Large intestine (tissue), 3 donors: Measurements from ENCODE around the gene NDUFB5. TPM values are rescaled to one million over a fixed set of nuclear protein-coding genes. Genes with fewer than 3 reads are reported as not detected.

Experiments
- DNase-seq, 2 donors: peaks; one replicate each; pipeline versions ENCODE4 v3.0.0 to v3.0.0-alpha.2; 2013
- H3K27ac ChIP-seq: one replicate; pipeline ENCODE4 v1.5.1; 2013; ENCODE audit warnings: low read length
- H3K27me3 ChIP-seq: 2 replicates; pipeline ENCODE4 v1.6.1; 2013; ENCODE audit warnings: low read length; ENCODE audit not compliant: control insufficient read depth, insufficient read depth
- H3K36me3 ChIP-seq: 2 replicates; pipeline ENCODE4 v1.6.1; 2013; ENCODE audit warnings: low read length; ENCODE audit not compliant: control insufficient read depth, insufficient read depth
- H3K4me1 ChIP-seq: one replicate; pipeline ENCODE4 v1.6.1; 2013; ENCODE audit warnings: low read length; ENCODE audit not compliant: control insufficient read depth, insufficient read depth
- H3K4me3 ChIP-seq: one replicate; pipeline ENCODE4 v1.5.1; 2013; ENCODE audit warnings: low read length
- H3K9me3 ChIP-seq: one replicate; pipeline ENCODE4 v1.6.1; 2013; ENCODE audit warnings: mild to moderate bottlenecking, low read depth, low read length, moderate library complexity; ENCODE audit not compliant: control insufficient read depth
- WGBS: methylation state at CpG from one replicate; pipeline ENCODE4 v1.1.5; 2013; ENCODE audit warnings: low lambda C conversion rate; ENCODE audit not compliant: insufficient coverage; 5-methylcytosine and 5-hydroxymethylcytosine counted together
- polyA plus RNA-seq: library from polyadenylated mRNA; unstranded; fragments of 120-200 nt; gene quantifications from one replicate; pipeline ENCODE4 v1.2.1, GENCODE V29; 2013

Gene NDUFB5
- polyA plus RNA-seq, 1 donor = 148 TPM

GRCh38 chr3:179655236-179655635, 50.6 kb downstream of the NDUFB5 start:
- Histone ChIP-seq H3K4me1 (no peaks in the 10 kb centered on the region), H3K27me3 (peaks cover 2% of the 10 kb centered on the region), H3K9me3 (peaks cover 2% of the 10 kb centered on the region), H3K36me3 (no peaks in the 10 kb centered on the region), H3K4me3 (no peak overlapping the region), H3K27ac (no peak overlapping the region)
- WGBS = no CpG with 5 or more reads among the region's 2 CpGs
- DNase-seq = no peak

GRCh38 chr3:179658606-179659005, 54.0 kb downstream of the NDUFB5 start:
- H3K4me3 ChIP-seq = no peak overlapping the region
- no peak overlapping the region for H3K27ac ChIP-seq
- WGBS = no CpG with 5 or more reads among the region's 2 CpGs
- no peak for DNase-seq
- no peaks in the 10 kb centered on the region for H3K27me3 ChIP-seq
- no peaks in the 10 kb centered on the region for H3K9me3 ChIP-seq
- H3K4me1 ChIP-seq = no peaks in the 10 kb centered on the region
- H3K36me3 ChIP-seq = no peaks in the 10 kb centered on the region

GRCh38 chr3:179660872-179661271, 56.3 kb downstream of the NDUFB5 start:
- no peak overlapping the region for H3K4me3 ChIP-seq
- H3K27me3 ChIP-seq = no peaks in the 10 kb centered on the region
- no peaks in the 10 kb centered on the region for H3K4me1 ChIP-seq
- H3K27ac ChIP-seq = no peak overlapping the region
- no peaks in the 10 kb centered on the region for H3K9me3 ChIP-seq
- DNase-seq = no peak
- H3K36me3 ChIP-seq = no peaks in the 10 kb centered on the region
- WGBS = 100% methylated on average over 1 of the region's 3 CpGs

GRCh38 chr3:179661777-179662176, 57.2 kb downstream of the NDUFB5 start:
- no CpG with 5 or more reads among the region's 4 CpGs for WGBS
- Histone ChIP-seq H3K36me3 (no peaks in the 10 kb centered on the region), H3K27me3 (no peaks in the 10 kb centered on the region), H3K27ac (no peak overlapping the region), H3K4me3 (no peak overlapping the region), H3K9me3 (no peaks in the 10 kb centered on the region), H3K4me1 (no peaks in the 10 kb centered on the region)
- no peak for DNase-seq

- DNase-seq = no peak
- no peak overlapping the region for H3K27ac ChIP-seq
- no peaks in the 10 kb centered on the region for H3K4me1 ChIP-seq
- H3K36me3 ChIP-seq = no peaks in the 10 kb centered on the region
- H3K27me3 ChIP-seq = no peaks in the 10 kb centered on the region
- no peaks in the 10 kb centered on the region for H3K9me3 ChIP-seq
- WGBS = 83% methylated on average over 1 of the region's 1 CpG
- H3K4me3 ChIP-seq = no peak overlapping the region
These were observed 58.5 kb downstream of the NDUFB5 start for GRCh38 chr3:179663093-179663492.

- DNase-seq = no peak
- Histone ChIP-seq H3K4me1 (no peaks in the 10 kb centered on the region), H3K36me3 (no peaks in the 10 kb centered on the region), H3K27ac (no peak overlapping the region), H3K27me3 (no peaks in the 10 kb centered on the region), H3K9me3 (no peaks in the 10 kb centered on the region), H3K4me3 (no peak overlapping the region)
- WGBS = no CpG with 5 or more reads among the region's 1 CpG
These were observed 61.4 kb downstream of the NDUFB5 start for GRCh38 chr3:179666030-179666429.

GRCh38 chr3:179666436-179667035, 61.9 kb downstream of the NDUFB5 start:
- Histone ChIP-seq H3K4me3 (no peak overlapping the region), H3K4me1 (no peaks in the 10 kb centered on the region), H3K27ac (no peak overlapping the region), H3K36me3 (no peaks in the 10 kb centered on the region), H3K27me3 (no peaks in the 10 kb centered on the region), H3K9me3 (no peaks in the 10 kb centered on the region)
- no peak for DNase-seq
- no CpG with 5 or more reads among the region's 8 CpGs for whole genome bisulfite sequencing

- no CpG with 5 or more reads among the region's 1 CpG for WGBS
- Histone ChIP-seq H3K27me3 (no peaks in the 10 kb centered on the region), H3K4me1 (no peaks in the 10 kb centered on the region), H3K27ac (no peak overlapping the region), H3K9me3 (no peaks in the 10 kb centered on the region), H3K4me3 (no peak overlapping the region), H3K36me3 (no peaks in the 10 kb centered on the region)
- DNase-seq = no peak
These were observed 63.8 kb downstream of the NDUFB5 start for GRCh38 chr3:179668429-179668828.

GRCh38 chr3:179670311-179670710, 65.7 kb downstream of the NDUFB5 start:
- H3K36me3 ChIP-seq = no peaks in the 10 kb centered on the region
- H3K27me3 ChIP-seq = no peaks in the 10 kb centered on the region
- WGBS = 90% methylated on average over 3 of the region's 8 CpGs
- H3K4me1 ChIP-seq = no peaks in the 10 kb centered on the region
- DNase-seq = no peak
- no peaks in the 10 kb centered on the region for H3K9me3 ChIP-seq
- no peak overlapping the region for H3K27ac ChIP-seq
- H3K4me3 ChIP-seq = no peak overlapping the region

- DNase-seq = no peak
- no CpG with 5 or more reads among the region's 1 CpG for whole genome bisulfite sequencing
- H3K27me3 ChIP-seq = no peaks in the 10 kb centered on the region
- no peaks in the 10 kb centered on the region for H3K4me1 ChIP-seq
- H3K27ac ChIP-seq = no peak overlapping the region
- H3K4me3 ChIP-seq = no peak overlapping the region
- H3K9me3 ChIP-seq = no peaks in the 10 kb centered on the region
- no peaks in the 10 kb centered on the region for H3K36me3 ChIP-seq
These were observed 66.7 kb downstream of the NDUFB5 start for GRCh38 chr3:179671309-179671708.

GRCh38 chr3:179671747-179672242, 67.2 kb downstream of the NDUFB5 start:
- H3K4me3 ChIP-seq = no peak overlapping the region
- no peak overlapping the region for H3K27ac ChIP-seq
- no peaks in the 10 kb centered on the region for H3K4me1 ChIP-seq
- WGBS = 53% methylated on average over 2 of the region's 15 CpGs
- no peaks in the 10 kb centered on the region for H3K9me3 ChIP-seq
- H3K27me3 ChIP-seq = no peaks in the 10 kb centered on the region
- H3K36me3 ChIP-seq = no peaks in the 10 kb centered on the region
- DNase-seq = peak; percentile 21 to 37
